Measurements from ENCODE around the gene PSTPIP2. TPM values are rescaled to one million over a fixed set of nuclear protein-coding genes. Genes with fewer than 3 reads are reported as not detected.
A peak's percentile ranks its signal among the peaks of the same experiment; 100 is the strongest.

PSTPIP2 gene
- total and polyA plus RNA-seq, 2 of the 13 experiments (the other 11 are each of a cell fraction or from before 2014, with no cell fraction given): 0.25 to 0.27 TPM

DNA sequence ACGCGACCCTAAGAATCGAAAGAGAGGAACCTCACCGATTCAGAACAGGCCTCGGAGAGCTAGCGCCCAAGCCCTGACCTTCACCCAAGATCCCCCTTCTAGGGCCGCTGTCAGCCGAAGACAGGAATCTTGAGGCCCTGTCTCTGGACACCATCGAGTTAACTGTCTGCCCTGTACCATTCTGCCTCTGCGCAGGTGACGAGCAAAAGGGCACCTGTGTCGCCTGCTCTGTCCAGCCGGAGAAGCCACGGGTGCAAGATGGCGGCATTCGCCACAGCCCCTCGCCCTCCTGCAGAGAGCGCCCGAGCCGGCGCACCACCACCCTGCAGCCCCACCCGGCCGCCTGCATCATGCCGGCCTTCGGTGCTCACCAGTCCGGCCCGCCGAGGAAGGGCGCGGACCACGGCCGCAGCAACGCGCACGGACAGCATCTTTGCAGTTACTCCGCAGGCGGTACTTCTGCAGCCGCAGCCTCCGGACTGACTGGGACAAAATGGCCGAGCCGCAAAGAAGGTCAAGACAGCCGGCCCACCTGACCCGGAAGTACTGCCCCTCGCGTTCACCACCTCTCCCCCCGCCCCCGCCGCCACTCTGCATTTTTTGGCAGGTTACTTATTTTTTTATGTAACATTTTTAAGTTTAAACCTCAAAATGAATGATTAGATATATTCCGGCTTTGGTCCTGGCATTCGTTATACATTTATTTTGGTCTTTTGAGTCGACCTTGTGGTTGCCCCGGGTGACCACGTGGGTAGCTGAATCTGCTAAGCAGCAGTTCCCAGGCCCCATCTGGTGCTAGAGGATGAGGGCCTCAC, 25.9 kb upstream of the PSTPIP2 start, which contains the start of gene ATP5F1A (continued):
- TF ChIP-seq SYNCRIP (IDR thresholded peaks at IDR 0.05; ENCODE audit: insufficient read depth, low read depth, low read length): no peak
- TF ChIP-seq MATR3 (CRISPR knock-in tag; IDR thresholded peaks at IDR 0.05): no peak
- TF ChIP-seq MLLT10 (CRISPR knock-in tag; IDR thresholded peaks at IDR 0.05): no peak
- TF ChIP-seq, protein P1, sequence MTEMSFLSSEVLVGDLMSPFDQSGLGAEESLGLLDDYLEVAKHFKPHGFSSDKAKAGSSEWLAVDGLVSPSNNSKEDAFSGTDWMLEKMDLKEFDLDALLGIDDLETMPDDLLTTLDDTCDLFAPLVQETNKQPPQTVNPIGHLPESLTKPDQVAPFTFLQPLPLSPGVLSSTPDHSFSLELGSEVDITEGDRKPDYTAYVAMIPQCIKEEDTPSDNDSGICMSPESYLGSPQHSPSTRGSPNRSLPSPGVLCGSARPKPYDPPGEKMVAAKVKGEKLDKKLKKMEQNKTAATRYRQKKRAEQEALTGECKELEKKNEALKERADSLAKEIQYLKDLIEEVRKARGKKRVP (CRISPR knock-in tag; IDR thresholded peaks at IDR 0.05): 0 out of 4 replicates have a peak, but pooled peaks of 1 of the 2 experiments have one; percentile 32
- TF ChIP-seq, protein P2, sequence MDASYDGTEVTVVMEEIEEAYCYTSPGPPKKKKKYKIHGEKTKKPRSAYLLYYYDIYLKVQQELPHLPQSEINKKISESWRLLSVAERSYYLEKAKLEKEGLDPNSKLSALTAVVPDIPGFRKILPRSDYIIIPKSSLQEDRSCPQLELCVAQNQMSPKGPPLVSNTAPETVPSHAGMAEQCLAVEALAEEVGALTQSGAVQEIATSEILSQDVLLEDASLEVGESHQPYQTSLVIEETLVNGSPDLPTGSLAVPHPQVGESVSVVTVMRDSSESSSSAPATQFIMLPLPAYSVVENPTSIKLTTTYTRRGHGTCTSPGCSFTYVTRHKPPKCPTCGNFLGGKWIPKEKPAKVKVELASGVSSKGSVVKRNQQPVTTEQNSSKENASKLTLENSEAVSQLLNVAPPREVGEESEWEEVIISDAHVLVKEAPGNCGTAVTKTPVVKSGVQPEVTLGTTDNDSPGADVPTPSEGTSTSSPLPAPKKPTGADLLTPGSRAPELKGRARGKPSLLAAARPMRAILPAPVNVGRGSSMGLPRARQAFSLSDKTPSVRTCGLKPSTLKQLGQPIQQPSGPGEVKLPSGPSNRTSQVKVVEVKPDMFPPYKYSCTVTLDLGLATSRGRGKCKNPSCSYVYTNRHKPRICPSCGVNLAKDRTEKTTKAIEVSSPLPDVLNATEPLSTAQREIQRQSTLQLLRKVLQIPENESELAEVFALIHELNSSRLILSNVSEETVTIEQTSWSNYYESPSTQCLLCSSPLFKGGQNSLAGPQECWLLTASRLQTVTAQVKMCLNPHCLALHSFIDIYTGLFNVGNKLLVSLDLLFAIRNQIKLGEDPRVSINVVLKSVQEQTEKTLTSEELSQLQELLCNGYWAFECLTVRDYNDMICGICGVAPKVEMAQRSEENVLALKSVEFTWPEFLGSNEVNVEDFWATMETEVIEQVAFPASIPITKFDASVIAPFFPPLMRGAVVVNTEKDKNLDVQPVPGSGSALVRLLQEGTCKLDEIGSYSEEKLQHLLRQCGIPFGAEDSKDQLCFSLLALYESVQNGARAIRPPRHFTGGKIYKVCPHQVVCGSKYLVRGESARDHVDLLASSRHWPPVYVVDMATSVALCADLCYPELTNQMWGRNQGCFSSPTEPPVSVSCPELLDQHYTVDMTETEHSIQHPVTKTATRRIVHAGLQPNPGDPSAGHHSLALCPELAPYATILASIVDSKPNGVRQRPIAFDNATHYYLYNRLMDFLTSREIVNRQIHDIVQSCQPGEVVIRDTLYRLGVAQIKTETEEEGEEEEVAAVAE (CRISPR knock-in tag; IDR thresholded peaks at IDR 0.05; ENCODE audit: borderline replicate concordance): no peak
- peak; percentile 96 for TF ChIP-seq YY1 (IDR thresholded peaks at IDR 0.05; ENCODE audit: insufficient read depth, insufficient replicate concordance, low read depth, low read length)
- TF ChIP-seq, protein P3, sequence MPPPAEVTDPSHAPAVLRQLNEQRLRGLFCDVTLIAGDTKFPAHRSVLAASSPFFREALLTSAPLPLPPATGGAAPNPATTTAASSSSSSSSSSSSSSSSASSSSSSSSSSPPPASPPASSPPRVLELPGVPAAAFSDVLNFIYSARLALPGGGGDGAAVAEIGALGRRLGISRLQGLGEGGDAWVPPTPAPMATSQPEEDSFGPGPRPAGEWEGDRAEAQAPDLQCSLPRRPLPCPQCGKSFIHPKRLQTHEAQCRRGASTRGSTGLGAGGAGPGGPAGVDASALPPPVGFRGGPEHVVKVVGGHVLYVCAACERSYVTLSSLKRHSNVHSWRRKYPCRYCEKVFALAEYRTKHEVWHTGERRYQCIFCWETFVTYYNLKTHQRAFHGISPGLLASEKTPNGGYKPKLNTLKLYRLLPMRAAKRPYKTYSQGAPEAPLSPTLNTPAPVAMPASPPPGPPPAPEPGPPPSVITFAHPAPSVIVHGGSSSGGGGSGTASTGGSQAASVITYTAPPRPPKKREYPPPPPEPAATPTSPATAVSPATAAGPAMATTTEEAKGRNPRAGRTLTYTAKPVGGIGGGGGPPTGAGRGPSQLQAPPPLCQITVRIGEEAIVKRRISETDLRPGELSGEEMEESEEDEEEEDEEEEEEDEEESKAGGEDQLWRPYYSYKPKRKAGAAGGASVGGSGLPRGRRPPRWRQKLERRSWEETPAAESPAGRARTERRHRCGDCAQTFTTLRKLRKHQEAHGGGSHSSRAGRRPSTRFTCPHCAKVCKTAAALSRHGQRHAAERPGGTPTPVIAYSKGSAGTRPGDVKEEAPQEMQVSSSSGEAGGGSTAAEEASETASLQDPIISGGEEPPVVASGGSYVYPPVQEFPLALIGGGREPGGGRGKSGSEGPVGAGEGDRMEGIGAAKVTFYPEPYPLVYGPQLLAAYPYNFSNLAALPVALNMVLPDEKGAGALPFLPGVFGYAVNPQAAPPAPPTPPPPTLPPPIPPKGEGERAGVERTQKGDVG (CRISPR knock-in tag; IDR thresholded peaks at IDR 0.05; ENCODE audit: borderline replicate concordance): no peak
- TF ChIP-seq PRPF4 (IDR thresholded peaks at IDR 0.05; ENCODE audit: low read depth, low read length, poor library complexity, severe bottlenecking): no peak
- no peak for TF ChIP-seq ETV5 (CRISPR knock-in tag; IDR thresholded peaks at IDR 0.05; ENCODE audit: borderline replicate concordance)
- TF ChIP-seq ZNF891 (CRISPR knock-in tag; IDR thresholded peaks at IDR 0.05): peak; percentile 73
- peak in 1 of 2 experiments; percentile 61; a peak in 1 of 4 replicates for TF ChIP-seq KLF16 (CRISPR knock-in tag; IDR thresholded peaks at IDR 0.05)
- TF ChIP-seq, protein P4, sequence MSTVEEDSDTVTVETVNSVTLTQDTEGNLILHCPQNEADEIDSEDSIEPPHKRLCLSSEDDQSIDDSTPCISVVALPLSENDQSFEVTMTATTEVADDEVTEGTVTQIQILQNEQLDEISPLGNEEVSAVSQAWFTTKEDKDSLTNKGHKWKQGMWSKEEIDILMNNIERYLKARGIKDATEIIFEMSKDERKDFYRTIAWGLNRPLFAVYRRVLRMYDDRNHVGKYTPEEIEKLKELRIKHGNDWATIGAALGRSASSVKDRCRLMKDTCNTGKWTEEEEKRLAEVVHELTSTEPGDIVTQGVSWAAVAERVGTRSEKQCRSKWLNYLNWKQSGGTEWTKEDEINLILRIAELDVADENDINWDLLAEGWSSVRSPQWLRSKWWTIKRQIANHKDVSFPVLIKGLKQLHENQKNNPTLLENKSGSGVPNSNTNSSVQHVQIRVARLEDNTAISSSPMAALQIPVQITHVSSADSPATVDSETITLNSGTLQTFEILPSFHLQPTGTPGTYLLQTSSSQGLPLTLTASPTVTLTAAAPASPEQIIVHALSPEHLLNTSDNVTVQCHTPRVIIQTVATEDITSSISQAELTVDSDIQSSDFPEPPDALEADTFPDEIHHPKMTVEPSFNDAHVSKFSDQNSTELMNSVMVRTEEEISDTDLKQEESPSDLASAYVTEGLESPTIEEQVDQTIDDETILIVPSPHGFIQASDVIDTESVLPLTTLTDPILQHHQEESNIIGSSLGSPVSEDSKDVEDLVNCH (CRISPR knock-in tag; IDR thresholded peaks at IDR 0.05): no peak
- no peak for TF ChIP-seq ZNF7 (CRISPR knock-in tag; IDR thresholded peaks at IDR 0.05)
- peak; percentile 83 for TF ChIP-seq HDAC1 (CRISPR knock-in tag; IDR thresholded peaks at IDR 0.05)
- TF ChIP-seq POLR2AphosphoS2 (IDR thresholded peaks at IDR 0.05; ENCODE audit: low read depth, low read length): no peak
- no peak; the same call in 1 of the 2 replicates for TF ChIP-seq ZSCAN9 (CRISPR knock-in tag; IDR thresholded peaks at IDR 0.05; ENCODE audit: borderline replicate concordance)
- no peak for TF ChIP-seq GTF3A (CRISPR knock-in tag; conservative IDR thresholded peaks at IDR 0.05)

All from HepG2 (cell line).